Gastrocnemius medialis (tissue), 4 donors: Measurements from ENCODE around the gene RALGAPB. TPM values are rescaled to one million over a fixed set of nuclear protein-coding genes. Genes with fewer than 3 reads are reported as not detected.

Source experiments
- ATAC-seq, 2 donors: fragments of 150-250 bp; one replicate each; pipeline ENCODE4 v1.9.1; 2016
- DNase-seq, 2 donors: peaks; one replicate each; pipeline ENCODE4 v3.0.0-alpha.2; 2019
- H3K27ac ChIP-seq, 4 donors: fragments of 200-600 bp; sonication (generic); 1 replicate in 1 of 4; 2 replicates in 3 of 4; pipeline ENCODE4 v1.5.1; 2016 to 2018; ENCODE audit warnings: mild to moderate bottlenecking in 2 of 4, moderate library complexity in 1 of 4
- H3K27me3 ChIP-seq, 3 donors: fragments of 200-600 bp; sonication (generic) in 2 of 3; 1 replicate in 1 of 3; 2 replicates in 2 of 3; pipeline versions ENCODE4 v1.5.1 to v1.6.0; 2016 to 2019; ENCODE audit warnings: mild to moderate bottlenecking in 1 of 3, moderate library complexity in 1 of 3
- H3K36me3 ChIP-seq, 2 donors: fragments of 200-600 bp; sonication (generic) in 1 of 2; one replicate each; pipeline ENCODE4 v1.5.1; 2017 to 2018
- H3K4me1 ChIP-seq, 2 donors: fragments of 200-600 bp; sonication (generic) in 1 of 2; one replicate each; pipeline ENCODE4 v1.5.1; 2016 to 2017; ENCODE audit warnings: mild to moderate bottlenecking in 2 of 2
- H3K4me3 ChIP-seq, 4 donors: fragments of 200-600 bp; sonication (generic) in 3 of 4; 1 replicate in 1 of 4; 2 replicates in 3 of 4; pipeline ENCODE4 v1.5.1; 2016 to 2019; ENCODE audit warnings: mild to moderate bottlenecking in 2 of 4
- H3K9me3 ChIP-seq, 3 donors: fragments of 200-600 bp; sonication (generic) in 2 of 3; 1 replicate in 1 of 3; 2 replicates in 2 of 3; pipeline ENCODE4 v1.5.1; 2016 to 2019
- POLR2A ChIP-seq, 2 donors: fragments of 450-650 bp; IDR thresholded peaks; one replicate each; pipeline ENCODE4 v1.6.1; 2017; ENCODE audit warnings: antibody characterized with exemption in 2 of 2, mild to moderate bottlenecking in 2 of 2, moderate library complexity in 2 of 2
- in situ Hi-C, 4 donors: fragments of 200-750 bp; cut with MboI; loops; one replicate each; pipeline versions ENCODE4 v1.15.0 to v1.8.0; 2017; ENCODE audit warnings: low sequenced_read_pairs in 4 of 4
- intact Hi-C: fragments of 100-400 bp; cut with DNase I; formaldehyde crosslinking; loops from one replicate; pipeline ENCODE4 v1.15.1; 2023; ENCODE audit warnings: low total_unique reads
- total RNA-seq, 4 donors: library from RNA; depleted of rRNA; stranded (reverse); fragments of >200 nt; gene quantifications; one replicate each; pipeline versions ENCODE4 v1.1.0 to v1.2.3, GENCODE V29; 2016
- TF ChIP-seq, protein P1 (sequence below), 5 experiments: fragments of 450-650 bp in 3 of 5; fragments of 200-600 bp in 2 of 5; sonication (generic) in 2 of 5; IDR thresholded peaks in 4 of 5; conservative IDR thresholded peaks in 1 of 5; 1 replicate in 4 of 5; 2 replicates in 1 of 5; pipeline ENCODE4 v1.5.1; 2016 to 2019; ENCODE audit warnings: antibody characterized with exemption in 5 of 5, mild to moderate bottlenecking in 3 of 5, moderate library complexity in 3 of 5

The RALGAPB gene
- total RNA-seq, 4 donors from 2014 or later = 23.2 to 28.8 (median 26.0) TPM

DNA sequence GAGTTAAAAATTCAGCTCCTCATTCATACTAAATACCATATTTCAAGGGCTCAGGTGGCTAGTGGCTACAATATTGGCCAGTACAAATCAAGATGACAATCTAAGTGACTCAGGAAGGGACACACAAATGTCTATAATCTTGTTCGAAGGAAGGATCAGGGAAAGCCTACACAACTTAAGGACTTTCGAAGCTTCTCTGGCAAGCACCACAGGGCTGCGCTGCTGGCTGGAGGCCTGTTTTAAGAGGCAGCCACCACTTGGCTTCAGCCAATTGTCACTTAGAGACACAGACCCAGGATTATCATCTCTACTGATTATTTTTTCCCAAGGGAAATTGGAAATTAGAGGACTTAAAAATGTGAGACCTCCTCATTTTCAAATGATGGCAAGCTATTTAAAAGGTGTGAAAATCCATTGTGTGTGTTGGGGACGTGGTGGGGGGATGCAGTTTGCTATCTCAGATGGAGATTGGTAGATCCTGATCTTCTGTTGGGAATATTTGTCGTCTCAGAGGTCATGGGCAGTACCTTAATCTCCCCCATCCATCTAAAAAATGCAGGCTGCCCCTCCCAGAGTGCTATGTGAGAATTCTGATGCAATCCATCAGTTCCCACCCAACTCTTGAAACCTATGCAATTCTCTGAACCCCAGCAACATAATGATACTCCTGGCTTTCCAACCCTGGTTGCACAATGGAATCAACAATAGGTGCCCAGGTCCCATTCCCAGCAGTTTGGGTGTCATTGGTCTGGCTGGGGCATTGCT, 140.3 kb downstream of the RALGAPB start:
- no peak for ATAC-seq
- H3K27ac ChIP-seq = no peak overlapping the region
- H3K4me1 ChIP-seq = no peaks in the 10 kb centered on the region
- H3K9me3 ChIP-seq = no peaks in the 10 kb centered on the region
- no peak overlapping the region for H3K4me3 ChIP-seq
- peaks cover 0 to 4% (median 0%) of the 10 kb centered on the region in 3 donors for H3K27me3 ChIP-seq
- DNase-seq = no peak
- in situ Hi-C loops (no loop called here), intact Hi-C loops (no loop called here)
- H3K36me3 ChIP-seq = no peaks in the 10 kb centered on the region
- TF ChIP-seq, protein P1, sequence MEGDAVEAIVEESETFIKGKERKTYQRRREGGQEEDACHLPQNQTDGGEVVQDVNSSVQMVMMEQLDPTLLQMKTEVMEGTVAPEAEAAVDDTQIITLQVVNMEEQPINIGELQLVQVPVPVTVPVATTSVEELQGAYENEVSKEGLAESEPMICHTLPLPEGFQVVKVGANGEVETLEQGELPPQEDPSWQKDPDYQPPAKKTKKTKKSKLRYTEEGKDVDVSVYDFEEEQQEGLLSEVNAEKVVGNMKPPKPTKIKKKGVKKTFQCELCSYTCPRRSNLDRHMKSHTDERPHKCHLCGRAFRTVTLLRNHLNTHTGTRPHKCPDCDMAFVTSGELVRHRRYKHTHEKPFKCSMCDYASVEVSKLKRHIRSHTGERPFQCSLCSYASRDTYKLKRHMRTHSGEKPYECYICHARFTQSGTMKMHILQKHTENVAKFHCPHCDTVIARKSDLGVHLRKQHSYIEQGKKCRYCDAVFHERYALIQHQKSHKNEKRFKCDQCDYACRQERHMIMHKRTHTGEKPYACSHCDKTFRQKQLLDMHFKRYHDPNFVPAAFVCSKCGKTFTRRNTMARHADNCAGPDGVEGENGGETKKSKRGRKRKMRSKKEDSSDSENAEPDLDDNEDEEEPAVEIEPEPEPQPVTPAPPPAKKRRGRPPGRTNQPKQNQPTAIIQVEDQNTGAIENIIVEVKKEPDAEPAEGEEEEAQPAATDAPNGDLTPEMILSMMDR (IDR thresholded peaks at IDR 0.05 in 4 of 5, conservative IDR thresholded peaks at IDR 0.05 in 1 of 5) = no peak
- no peak for TF ChIP-seq POLR2A (IDR thresholded peaks at IDR 0.05)

DNA sequence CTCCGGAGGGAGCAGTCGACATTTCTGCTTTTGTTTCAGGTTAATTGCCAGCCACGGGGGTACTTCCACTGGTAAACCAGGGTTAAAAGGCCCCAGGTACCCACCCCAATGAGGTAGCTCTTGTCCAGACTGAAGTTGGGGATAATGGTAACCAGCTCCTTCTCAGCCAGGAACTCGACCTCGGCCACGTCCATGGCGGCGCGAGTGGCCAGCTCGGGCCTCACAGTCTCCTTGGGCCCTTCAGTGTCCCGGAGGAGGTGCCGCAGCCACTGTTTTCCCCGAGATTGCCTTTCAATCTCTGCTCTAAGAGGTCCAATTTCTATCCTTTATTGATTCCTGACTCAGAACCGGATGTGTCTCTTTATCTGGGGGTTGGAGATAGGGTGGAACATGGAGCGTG, 142.6 kb downstream of the RALGAPB start:
- no peaks in the 10 kb centered on the region for H3K9me3 ChIP-seq
- intact Hi-C loops (no loop called here), in situ Hi-C loops (no loop called here)
- ATAC-seq (no peak), DNase-seq (no peak)
- no peak overlapping the region for H3K4me3 ChIP-seq
- no peaks in the 10 kb centered on the region for H3K36me3 ChIP-seq
- peaks cover 0 to 6% (median under 1%) of the 10 kb centered on the region in 3 donors for H3K27me3 ChIP-seq
- H3K27ac ChIP-seq = no peak overlapping the region
- no peaks in the 10 kb centered on the region for H3K4me1 ChIP-seq
- TF ChIP-seq, protein P1 (IDR thresholded peaks at IDR 0.05 in 4 of 5, conservative IDR thresholded peaks at IDR 0.05 in 1 of 5) = no peak
- no peak for TF ChIP-seq POLR2A (IDR thresholded peaks at IDR 0.05)

DNA sequence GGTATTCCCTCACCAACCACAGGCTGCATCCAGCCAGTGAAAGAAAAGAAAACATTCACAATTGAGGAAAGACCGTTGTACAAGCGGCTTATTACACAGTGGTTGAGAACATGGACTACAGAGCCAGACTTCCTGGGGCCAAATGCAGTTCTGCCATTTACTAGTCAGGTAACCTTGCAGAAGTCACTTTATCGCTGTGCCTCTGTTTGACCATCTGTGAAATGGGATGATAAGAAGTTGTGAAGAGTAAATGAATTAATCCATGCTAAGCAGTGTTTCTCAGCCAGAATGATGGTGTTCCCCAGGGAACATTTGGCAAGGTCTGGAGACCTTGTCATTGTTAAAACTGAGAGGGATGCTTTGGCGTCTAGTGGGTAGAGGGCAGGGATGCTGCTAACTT, 143.8 kb downstream of the RALGAPB start:
- no peak for ATAC-seq
- no peak for TF ChIP-seq POLR2A (IDR thresholded peaks at IDR 0.05)
- TF ChIP-seq, protein P1 (IDR thresholded peaks at IDR 0.05 in 4 of 5, conservative IDR thresholded peaks at IDR 0.05 in 1 of 5) = no peak
- Histone ChIP-seq H3K4me1 (no peaks in the 10 kb centered on the region), H3K36me3 (no peaks in the 10 kb centered on the region), H3K4me3 (no peak overlapping the region), H3K27me3 (peaks cover 0 to 11% (median 2%) of the 10 kb centered on the region in 3 donors), H3K9me3 (no peaks in the 10 kb centered on the region), H3K27ac (no peak overlapping the region)
- no peak for DNase-seq
- intact Hi-C loops (no loop called here), in situ Hi-C loops (no loop called here)

DNA sequence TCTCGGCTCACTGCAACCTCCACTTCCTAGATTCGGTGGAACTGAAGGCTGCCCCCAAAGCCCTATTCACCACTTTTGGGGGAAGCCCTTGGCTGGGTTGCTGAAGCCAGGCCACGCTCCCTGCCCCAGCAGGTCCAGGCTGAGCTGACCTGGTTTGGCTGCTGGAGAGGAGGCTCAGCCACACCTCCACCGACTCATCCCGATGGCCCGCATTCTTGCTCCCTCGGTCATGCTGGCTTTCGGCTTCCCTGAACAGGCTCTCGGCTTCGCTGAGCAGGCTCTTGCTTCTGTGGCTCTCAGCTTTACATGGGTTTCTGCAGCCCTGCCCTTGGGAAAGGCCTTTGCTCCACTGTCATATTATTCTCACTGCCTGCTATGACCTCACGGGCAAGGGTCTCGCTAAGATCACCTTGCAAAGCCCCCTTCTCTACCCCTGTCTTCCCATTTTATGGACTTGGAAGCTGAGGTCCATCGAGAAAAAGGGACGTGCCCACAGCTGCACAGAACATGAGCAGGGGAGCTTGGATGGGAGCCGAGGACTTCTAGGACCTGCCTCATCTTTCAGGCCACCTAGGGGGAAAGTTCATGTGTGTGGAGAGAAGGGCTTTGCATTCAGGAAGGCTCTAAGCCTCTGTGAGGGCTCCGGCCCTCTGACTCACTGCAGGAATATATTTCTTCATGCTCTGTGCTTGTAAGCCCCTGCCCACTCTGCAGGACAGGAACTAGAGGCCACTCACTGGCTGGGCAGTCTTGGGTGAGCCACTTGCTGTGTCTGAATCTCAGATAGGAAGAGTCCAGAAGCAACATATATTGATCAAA, 144.6 kb downstream of the RALGAPB start:
- ATAC-seq (no peak), DNase-seq (no peak)
- intact Hi-C loops (no loop called here), in situ Hi-C loops (no loop called here)
- TF ChIP-seq POLR2A (IDR thresholded peaks at IDR 0.05) = no peak
- TF ChIP-seq, protein P1 (IDR thresholded peaks at IDR 0.05 in 4 of 5, conservative IDR thresholded peaks at IDR 0.05 in 1 of 5) = no peak
- Histone ChIP-seq H3K27ac (no peak overlapping the region), H3K4me1 (no peaks in the 10 kb centered on the region), H3K9me3 (no peaks in the 10 kb centered on the region), H3K27me3 (peaks cover 0 to 11% (median 2%) of the 10 kb centered on the region in 3 donors), H3K4me3 (no peak overlapping the region), H3K36me3 (no peaks in the 10 kb centered on the region)
